CD4-positive, alpha-beta T cell (primary cell): ENCODE results near the gene JCAD. TPM values are rescaled to one million over a fixed set of nuclear protein-coding genes. Genes with fewer than 3 reads are reported as not detected.

ENCODE experiments used
- ATAC-seq: fragments of 200-7000 bp; cut with Tn5 transposase; one replicate; pipeline ENCODE4 v1.10.0; 2022; ENCODE audit warnings: mild to moderate bottlenecking; ENCODE audit not compliant: poor library complexity
- CTCF ChIA-PET: fragments of 350-600 bp; sonication (Branson Sonifier 250); formaldehyde crosslinking; loops from one replicate; lab custom pipeline; 2021; ENCODE audit warnings: antibody characterized with exemption, inconsistent platforms; lab: Charles Lee
- POLR2A ChIA-PET: fragments of 350-600 bp; sonication (Branson Sonifier 250); formaldehyde crosslinking; loops from one replicate; lab custom pipeline; 2021; ENCODE audit warnings: antibody characterized with exemption, inconsistent platforms; lab: Charles Lee
- DNase-seq, 14 experiments: peaks; one replicate each; pipeline ENCODE4 v3.0.0-alpha.2; 2013 to 2020; ENCODE audit warnings: mixed read lengths in 2 of 14
- H3K27ac ChIP-seq, 2 donors: one replicate each; pipeline versions ENCODE4 v1.5.1 to v1.7.0; 2013; ENCODE audit warnings: low read length in 2 of 2, low read depth in 1 of 2, mild to moderate bottlenecking in 1 of 2
- H3K27me3 ChIP-seq, 2 experiments: 1 replicate in 1 of 2; 2 replicates in 1 of 2; pipeline versions ENCODE4 v1.6.1 to v1.7.0; 2013; ENCODE audit warnings: low read length in 2 of 2, control low read depth in 1 of 2, mild to moderate bottlenecking in 1 of 2, moderate library complexity in 1 of 2; ENCODE audit not compliant: insufficient read depth in 2 of 2, control insufficient read depth in 1 of 2
- H3K36me3 ChIP-seq: one replicate; pipeline ENCODE4 v1.6.1; 2013; ENCODE audit warnings: low read length, control low read depth; ENCODE audit not compliant: insufficient read depth
- H3K4me1 ChIP-seq: one replicate; pipeline ENCODE4 v1.6.1; 2013; ENCODE audit warnings: low read length, control low read depth; ENCODE audit not compliant: insufficient read depth
- H3K4me3 ChIP-seq: one replicate; pipeline ENCODE4 v1.5.1; 2013; ENCODE audit warnings: mild to moderate bottlenecking, low read length, moderate library complexity
- H3K9me3 ChIP-seq, 2 experiments: 1 replicate in 1 of 2; 2 replicates in 1 of 2; pipeline versions ENCODE4 v1.6.1 to v1.7.0; 2013; ENCODE audit warnings: low read length in 2 of 2, mild to moderate bottlenecking in 2 of 2, control low read depth in 1 of 2, moderate library complexity in 1 of 2; ENCODE audit not compliant: control insufficient read depth in 1 of 2, insufficient read depth in 1 of 2
- H3K27ac Mint-ChIP-seq: one replicate; pipeline ENCODE4 v1.8.0; 2020; ENCODE audit warnings: mixed read lengths
- H3K27me3 Mint-ChIP-seq: one replicate; pipeline ENCODE4 v1.8.0; 2021; ENCODE audit warnings: mixed read lengths
- H3K36me3 Mint-ChIP-seq: one replicate; pipeline ENCODE4 v1.8.0; 2021; ENCODE audit warnings: low read depth, mixed read lengths
- H3K4me1 Mint-ChIP-seq: one replicate; pipeline ENCODE4 v1.8.0; 2021; ENCODE audit warnings: low read depth, mixed read lengths
- H3K4me3 Mint-ChIP-seq: one replicate; pipeline ENCODE4 v1.8.0; 2020; ENCODE audit warnings: mild to moderate bottlenecking, mixed read lengths
- H3K9me3 Mint-ChIP-seq: one replicate; pipeline ENCODE4 v1.8.0; 2020; ENCODE audit warnings: mixed read lengths
- CTCF ChIP-seq: fragments of 200-600 bp; IDR thresholded peaks from one replicate; pipeline ENCODE4 v1.8.0; 2022; ENCODE audit warnings: antibody characterized with exemption, mild to moderate bottlenecking
- intact Hi-C, 2 experiments: fragments of 100-400 bp; cut with DNase I in 1 of 2; cut with micrococcal nuclease in 1 of 2; formaldehyde crosslinking; loops; one replicate each; pipeline versions ENCODE4 v1.15.1 to v1.9.0; 2023 to 2025; cut with DNase I, micrococcal nuclease
- total RNA-seq, 174 experiments: library from RNA in 2 of 174; stranded (reverse) in 2 of 174; gene quantifications; one replicate each; pipeline ENCODE4 v1.2.3 and lab custom pipeline; 2021 to 2026

JCAD gene
- total RNA-seq, 2 experiments from 2014 or later, result not detected

DNA sequence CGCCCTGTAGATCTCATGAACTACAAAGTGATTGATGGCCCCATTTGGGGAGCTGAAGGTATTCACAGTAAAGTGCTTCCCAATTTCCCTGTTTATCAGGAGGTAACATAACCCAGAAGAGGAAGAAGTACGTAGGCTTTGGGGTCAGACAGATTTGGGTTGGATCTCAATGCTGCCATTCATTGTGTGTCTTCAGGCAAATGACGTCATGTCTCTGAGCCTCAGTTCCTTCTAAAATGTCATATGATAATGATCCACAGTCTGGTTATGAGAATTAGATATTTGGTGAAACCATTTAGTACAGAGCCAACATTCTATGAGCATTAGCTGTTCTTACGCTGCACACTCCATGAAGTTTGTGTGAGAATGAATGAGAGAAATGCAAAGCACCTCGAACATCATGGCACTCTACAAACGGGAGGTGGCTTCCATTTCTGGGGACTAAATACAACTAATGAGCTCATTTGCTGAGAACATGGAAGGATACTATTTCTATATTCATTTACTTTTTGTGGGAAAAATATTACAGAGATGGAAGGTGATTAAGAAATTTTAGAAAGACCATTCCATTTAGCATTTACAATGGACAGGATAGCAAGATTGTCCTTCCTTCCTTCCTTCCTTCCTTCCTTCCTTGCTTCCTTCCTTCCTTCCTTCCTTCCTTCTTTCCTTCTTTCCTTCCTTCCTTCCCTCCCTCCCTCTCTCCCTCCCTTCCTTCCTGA is 13.8 kb upstream of the JCAD start:
- H3K36me3 Mint-ChIP-seq, result no peaks in the 10 kb centered on the region
- Histone ChIP-seq H3K36me3 (no peaks in the 10 kb centered on the region), H3K27me3 (peaks cover 3 to 6% of the 10 kb centered on the region in 2 experiments), H3K4me1 (no peaks in the 10 kb centered on the region), H3K9me3 (no peaks in the 10 kb centered on the region), H3K27ac (no peak overlapping the region), H3K4me3 (no peak overlapping the region)
- intact Hi-C loops, result no loop called here
- POLR2A ChIA-PET, result no interaction called here
- no peaks in the 10 kb centered on the region for H3K9me3 Mint-ChIP-seq
- ATAC-seq (no peak), DNase-seq (no peak)
- no peak overlapping the region for H3K4me3 Mint-ChIP-seq
- no peaks in the 10 kb centered on the region for H3K4me1 Mint-ChIP-seq
- CTCF ChIA-PET, result no interaction called here
- no peak for TF ChIP-seq CTCF
- H3K27ac Mint-ChIP-seq, result no peak overlapping the region
- peaks cover 52% of the 10 kb centered on the region for H3K27me3 Mint-ChIP-seq

GRCh38 chr10:30072068-30072467 is 12.7 kb upstream of the JCAD start:
- no peak overlapping the region for H3K4me3 ChIP-seq
- ChIA-PET CTCF (no interaction called here), POLR2A (no interaction called here)
- intact Hi-C loops, result no loop called here
- DNase-seq (no peak), ATAC-seq (no peak)
- H3K36me3 ChIP-seq, result no peaks in the 10 kb centered on the region
- Mint-ChIP-seq H3K27me3 (peaks cover 42% of the 10 kb centered on the region), H3K27ac (no peak overlapping the region), H3K4me3 (no peak overlapping the region), H3K4me1 (no peaks in the 10 kb centered on the region), H3K36me3 (no peaks in the 10 kb centered on the region), H3K9me3 (no peaks in the 10 kb centered on the region)
- no peak overlapping the region for H3K27ac ChIP-seq
- TF ChIP-seq CTCF, result no peak
- no peaks in the 10 kb centered on the region for H3K4me1 ChIP-seq
- H3K9me3 ChIP-seq, result no peaks in the 10 kb centered on the region
- peaks cover 0 to 3% of the 10 kb centered on the region in 2 experiments for H3K27me3 ChIP-seq

DNA sequence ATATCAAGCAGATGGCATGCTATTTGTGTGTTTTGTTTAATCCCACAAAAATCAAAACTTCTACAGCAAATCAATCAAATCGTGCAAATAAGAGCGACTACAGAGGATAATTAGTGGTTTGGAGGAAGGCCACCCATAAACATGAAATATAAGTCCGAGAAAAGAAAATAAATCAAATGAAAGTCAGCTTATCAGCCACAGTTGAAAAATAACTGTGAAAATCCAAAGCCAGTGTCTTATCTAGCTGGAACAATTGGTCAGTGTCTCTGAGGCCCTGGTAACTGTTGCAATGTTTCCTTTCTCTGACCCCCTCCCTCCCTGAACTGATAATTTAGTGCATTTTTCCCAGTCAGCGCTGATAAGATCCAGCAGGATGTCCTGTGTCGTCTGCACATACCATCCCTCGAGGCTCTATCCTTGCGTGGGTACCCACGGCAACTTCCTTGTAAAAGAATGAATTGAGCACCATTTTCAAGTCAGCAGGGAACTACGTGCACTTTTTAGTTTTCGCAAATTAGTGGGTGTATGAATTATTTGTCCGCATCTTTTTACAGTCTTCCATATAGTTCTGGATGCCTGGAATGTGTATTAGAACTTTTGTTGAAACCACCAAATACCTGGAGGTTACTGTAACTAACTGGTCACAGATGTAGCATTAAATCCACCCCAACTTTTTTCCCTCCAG is 10.8 kb upstream of the JCAD start:
- ChIA-PET POLR2A (no interaction called here), CTCF (no interaction called here)

More for the DNA sequence above, 10.8 kb upstream of the JCAD start:
- Mint-ChIP-seq H3K27ac (no peak overlapping the region), H3K4me3 (no peak overlapping the region), H3K27me3 (peaks cover 49% of the 10 kb centered on the region), H3K4me1 (no peaks in the 10 kb centered on the region), H3K36me3 (no peaks in the 10 kb centered on the region), H3K9me3 (no peaks in the 10 kb centered on the region)
- no peak for DNase-seq
- intact Hi-C loops, result no loop called here
- ATAC-seq, result no peak
- Histone ChIP-seq H3K27ac (no peak overlapping the region), H3K9me3 (no peaks in the 10 kb centered on the region), H3K4me1 (no peaks in the 10 kb centered on the region), H3K27me3 (peaks cover 0 to 3% of the 10 kb centered on the region in 2 experiments), H3K4me3 (no peak overlapping the region), H3K36me3 (no peaks in the 10 kb centered on the region)
- no peak for TF ChIP-seq CTCF
